GM18861 (cell line): Measurements from ENCODE around the gene ICAM1.
"Not testable (repeated sequence)": the region's sequence is repeated elsewhere in the genome, so short reads cannot be mapped to it uniquely, and the experiment has no call there.

Experiments used
- ATAC-seq: cut with Tn5 transposase; IDR thresholded peaks from one replicate; pipeline ENCODE4 v1.9.1; 2021; ENCODE audit not compliant: unreplicated experiment

ICAM1 gene

GRCh38 chr19:10271543-10272086 is 695 bp downstream of the ICAM1 start:
- ATAC-seq: peak; percentile 18

GRCh38 chr19:10274589-10274988 is 3.7 kb downstream of the ICAM1 start:
- ATAC-seq: no peak

DNA sequence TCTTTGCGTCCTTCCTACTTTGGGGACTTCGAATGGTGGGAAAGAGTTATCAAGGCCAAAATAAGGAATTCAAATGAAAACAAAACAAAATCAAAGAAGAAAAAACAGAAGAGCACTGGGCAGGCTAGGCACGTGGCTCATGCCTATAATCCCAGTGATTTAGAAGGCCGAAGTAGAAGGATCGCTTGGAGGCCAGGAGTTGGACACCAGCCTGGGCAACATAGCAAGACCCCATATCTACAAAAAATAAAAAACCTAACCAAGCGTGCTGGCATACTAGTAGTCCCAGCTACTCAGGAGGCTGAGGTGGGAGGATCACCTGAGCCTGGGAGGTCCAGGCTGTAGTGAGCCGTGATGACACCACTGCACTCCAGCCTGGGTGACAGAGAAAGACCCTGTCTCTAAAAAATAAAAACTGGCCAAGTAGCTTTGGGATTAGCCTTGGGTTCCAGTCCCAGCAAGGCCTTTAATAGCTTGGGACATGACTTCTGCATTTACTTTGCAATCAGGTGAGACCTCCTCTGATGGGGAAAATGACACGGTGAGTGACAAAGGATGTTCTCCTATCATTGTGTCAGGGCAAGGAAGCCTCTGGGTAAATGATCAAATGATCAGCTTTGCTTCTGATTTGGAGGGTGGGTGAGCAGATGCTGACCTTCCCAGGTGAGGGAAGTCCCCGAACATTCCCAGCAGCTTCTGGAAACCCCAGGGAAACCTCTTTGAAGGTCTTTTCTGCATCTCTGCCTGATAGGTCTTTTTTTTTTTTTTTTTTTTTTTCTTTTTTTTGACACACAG is 7.1 kb downstream of the ICAM1 start:
- ATAC-seq: no peak

DNA sequence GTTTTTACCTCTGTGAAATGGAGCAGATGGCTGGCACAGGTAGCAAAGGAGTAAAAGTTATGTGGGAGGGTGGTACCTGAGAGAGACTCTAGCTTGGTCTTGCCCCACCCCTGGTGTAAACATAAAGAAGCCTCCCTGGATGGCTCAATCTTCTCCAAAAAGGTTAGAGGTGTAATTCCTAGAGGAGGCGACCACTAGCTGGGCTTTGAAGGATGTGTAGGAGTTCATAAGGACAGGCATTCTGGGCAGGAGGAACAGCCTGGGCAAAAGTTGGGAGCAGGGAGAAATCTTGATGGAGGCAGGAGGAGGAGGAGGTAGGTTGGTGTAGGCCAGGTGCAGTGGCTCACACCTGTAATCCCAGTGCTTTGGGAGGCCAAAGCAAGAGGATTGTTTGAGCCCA is 8.0 kb downstream of the ICAM1 start:
- ATAC-seq: no peak

DNA sequence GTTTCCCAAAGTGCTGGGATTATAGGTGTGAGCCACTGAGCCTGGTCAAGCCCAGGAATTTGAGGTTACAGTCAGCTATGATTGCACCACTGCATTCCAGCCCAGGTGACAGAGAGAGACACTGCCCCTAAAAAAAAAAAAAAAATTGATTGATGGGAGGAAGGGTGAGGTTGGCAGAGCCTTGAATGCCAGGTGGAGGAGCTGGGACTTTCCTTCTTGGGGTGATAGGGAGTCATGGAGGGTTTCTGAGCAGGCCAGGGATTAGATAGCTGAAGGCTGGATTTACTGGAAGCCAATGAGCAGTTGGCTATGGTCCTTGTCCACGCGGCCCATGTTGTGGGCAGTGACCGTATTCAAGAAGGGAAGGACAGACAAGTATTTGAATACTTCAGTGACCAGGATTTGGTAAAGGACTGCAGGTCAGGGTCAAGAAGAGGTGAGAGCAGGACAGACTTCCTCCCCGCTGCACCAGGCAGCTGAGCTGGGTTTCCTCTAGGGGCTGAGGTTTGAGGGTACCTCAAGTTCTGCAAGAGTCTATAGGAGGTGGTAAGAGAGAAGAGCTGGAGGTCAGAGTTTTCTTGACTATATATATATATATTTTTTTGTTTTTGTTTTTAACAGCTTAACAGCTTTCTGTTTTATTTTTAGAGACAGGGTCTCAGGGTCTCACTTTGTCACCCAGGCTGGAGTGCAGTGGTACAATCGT is 9.0 kb downstream of the ICAM1 start:
- no peak for ATAC-seq

- ATAC-seq: not testable (repeated sequence)
Observed at GRCh38 chr19:10282043-10282442, 11.1 kb downstream of the ICAM1 start.

DNA sequence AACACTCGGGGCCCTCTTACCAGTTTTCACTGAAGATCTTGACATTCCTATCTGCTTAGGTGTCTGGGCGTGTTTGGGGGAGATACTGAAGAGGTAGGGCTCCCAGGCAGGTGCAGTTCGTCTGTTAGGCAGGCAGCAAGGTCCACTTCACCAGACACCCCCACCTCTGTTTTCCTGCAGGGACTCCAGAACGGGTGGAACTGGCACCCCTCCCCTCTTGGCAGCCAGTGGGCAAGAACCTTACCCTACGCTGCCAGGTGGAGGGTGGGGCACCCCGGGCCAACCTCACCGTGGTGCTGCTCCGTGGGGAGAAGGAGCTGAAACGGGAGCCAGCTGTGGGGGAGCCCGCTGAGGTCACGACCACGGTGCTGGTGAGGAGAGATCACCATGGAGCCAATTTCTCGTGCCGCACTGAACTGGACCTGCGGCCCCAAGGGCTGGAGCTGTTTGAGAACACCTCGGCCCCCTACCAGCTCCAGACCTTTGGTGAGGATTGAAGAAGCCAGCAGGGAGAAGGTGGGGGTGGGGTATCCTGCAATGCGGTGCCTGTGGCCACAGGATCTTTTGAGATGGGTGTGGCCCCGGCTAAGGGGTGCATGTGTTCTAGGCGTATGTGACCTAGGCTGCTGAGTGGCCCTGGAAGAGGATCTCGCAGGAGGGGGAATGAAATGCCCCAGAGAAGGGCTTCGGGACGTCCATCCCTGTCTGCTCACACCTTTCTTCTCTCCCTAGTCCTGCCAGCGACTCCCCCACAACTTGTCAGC is 12.6 kb downstream of the ICAM1 start:
- no peak for ATAC-seq

DNA sequence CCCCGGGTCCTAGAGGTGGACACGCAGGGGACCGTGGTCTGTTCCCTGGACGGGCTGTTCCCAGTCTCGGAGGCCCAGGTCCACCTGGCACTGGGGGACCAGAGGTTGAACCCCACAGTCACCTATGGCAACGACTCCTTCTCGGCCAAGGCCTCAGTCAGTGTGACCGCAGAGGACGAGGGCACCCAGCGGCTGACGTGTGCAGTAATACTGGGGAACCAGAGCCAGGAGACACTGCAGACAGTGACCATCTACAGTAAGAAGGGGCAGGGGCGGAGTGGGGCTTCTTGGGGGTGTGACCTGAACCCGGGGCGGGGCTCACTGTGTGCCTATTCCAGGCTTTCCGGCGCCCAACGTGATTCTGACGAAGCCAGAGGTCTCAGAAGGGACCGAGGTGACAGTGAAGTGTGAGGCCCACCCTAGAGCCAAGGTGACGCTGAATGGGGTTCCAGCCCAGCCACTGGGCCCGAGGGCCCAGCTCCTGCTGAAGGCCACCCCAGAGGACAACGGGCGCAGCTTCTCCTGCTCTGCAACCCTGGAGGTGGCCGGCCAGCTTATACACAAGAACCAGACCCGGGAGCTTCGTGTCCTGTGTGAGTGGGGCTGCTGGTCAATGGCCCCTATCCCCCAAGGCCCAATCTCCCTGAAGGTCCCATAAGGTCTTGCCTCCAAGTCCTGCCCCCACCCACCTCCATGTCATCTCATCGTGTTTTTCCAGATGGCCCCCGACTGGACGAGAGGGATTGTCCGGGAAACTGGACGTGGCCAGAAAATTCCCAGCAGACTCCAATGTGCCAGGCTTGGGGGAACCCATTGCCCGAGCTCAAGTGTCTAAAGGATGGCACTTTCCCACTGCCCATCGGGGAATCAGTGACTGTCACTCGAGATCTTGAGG is 13.4 kb downstream of the ICAM1 start:
- no peak for ATAC-seq

- ATAC-seq: no peak
Observed at GRCh38 chr19:10284960-10285278, 14.0 kb downstream of the ICAM1 start.

DNA sequence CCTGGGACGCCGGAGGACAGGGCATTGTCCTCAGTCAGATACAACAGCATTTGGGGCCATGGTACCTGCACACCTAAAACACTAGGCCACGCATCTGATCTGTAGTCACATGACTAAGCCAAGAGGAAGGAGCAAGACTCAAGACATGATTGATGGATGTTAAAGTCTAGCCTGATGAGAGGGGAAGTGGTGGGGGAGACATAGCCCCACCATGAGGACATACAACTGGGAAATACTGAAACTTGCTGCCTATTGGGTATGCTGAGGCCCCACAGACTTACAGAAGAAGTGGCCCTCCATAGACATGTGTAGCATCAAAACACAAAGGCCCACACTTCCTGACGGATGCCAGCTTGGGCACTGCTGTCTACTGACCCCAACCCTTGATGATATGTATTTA is 14.5 kb downstream of the ICAM1 start:
- ATAC-seq: no peak

GRCh38 chr19:10286803-10287737 is 16.1 kb downstream of the ICAM1 start, which contains the start of gene ICAM4:
ICAM4 (plus strand) TSS chr19:10286955; CDS start chr19:10287013, 58 bp downstream.
- ATAC-seq: no peak

- ATAC-seq: no peak
Observed at GRCh38 chr19:10288662-10289166, 17.8 kb downstream of the ICAM1 start.

GRCh38 chr19:10289167-10289835 is 18.4 kb downstream of the ICAM1 start:
- no peak for ATAC-seq

DNA sequence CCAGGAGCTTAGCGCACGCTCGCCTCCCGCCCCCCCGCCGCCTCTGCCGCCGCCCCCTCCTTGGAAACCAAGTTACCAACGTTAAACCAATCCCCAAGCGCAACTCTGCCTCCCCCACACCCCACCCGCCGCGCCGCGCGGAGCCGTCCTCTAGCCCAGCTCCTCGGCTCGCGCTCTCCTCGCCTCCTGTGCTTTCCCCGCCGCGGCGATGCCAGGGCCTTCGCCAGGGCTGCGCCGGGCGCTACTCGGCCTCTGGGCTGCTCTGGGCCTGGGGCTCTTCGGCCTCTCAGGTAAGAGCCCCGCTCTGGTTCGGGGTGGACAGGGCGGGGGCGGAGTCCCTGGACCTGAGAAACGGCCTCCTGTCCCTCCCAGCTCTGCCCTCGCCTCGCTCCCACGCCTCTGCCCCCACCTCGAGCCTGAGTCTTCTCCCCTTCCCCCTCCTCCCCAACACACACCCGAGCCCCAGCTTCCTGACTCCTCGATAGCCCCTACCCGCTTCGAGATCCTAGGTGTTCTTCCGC is 19.0 kb downstream of the ICAM1 start, which contains the start of gene ICAM5:
Gene ICAM5 (plus strand): TSS at position 117 of the 521 bp plus-strand sequence. CDS start 92 bp downstream, at position 209.
- no peak for ATAC-seq

DNA sequence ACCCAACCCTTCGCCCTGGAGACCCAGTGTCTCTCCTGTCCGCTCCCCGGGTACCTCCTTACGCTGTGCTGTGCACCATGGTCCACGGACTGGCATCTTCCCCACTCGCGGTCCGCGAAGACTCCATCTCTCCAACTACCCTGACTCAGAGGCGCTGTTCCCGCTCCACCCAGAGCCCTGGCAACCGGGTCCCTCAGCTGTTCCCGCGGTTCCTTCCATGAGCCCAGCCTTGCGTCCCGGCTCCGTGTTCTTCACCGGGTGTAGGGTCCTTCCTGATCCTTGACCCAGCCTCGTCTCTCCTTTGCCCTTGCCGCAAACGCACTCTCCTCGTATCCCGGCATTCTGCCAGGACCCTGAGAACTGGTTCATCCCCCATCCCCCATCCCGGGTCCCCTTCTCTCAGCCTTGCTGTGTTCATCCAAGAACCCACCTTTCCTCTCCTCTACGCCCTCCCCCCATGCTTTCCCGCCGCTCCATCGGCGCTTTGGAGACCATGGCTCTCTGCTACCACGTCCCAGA is 19.5 kb downstream of the ICAM1 start:
- no peak for ATAC-seq

DNA sequence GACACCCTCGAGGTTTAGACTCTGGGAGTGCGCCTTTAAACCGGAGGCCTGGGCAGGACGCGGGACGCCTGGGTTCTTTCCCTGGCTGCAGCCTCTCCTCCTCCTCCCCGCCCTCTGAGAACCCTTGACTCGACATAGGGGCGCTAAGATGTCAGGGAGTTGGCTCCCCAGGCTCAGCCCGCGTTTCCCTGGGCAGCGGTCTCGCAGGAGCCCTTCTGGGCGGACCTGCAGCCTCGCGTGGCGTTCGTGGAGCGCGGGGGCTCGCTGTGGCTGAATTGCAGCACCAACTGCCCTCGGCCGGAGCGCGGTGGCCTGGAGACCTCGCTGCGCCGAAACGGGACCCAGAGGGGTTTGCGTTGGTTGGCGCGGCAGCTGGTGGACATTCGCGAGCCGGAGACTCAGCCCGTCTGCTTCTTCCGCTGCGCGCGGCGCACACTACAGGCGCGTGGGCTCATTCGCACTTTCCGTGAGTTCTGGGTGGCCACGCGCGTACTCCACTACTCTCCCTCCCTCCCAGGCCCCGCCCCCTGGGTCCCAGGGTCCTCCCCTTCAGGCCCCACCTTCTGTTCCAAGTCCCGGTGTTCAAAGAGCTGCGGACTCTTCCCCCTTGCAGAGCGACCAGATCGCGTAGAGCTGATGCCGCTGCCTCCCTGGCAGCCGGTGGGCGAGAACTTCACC is 20.1 kb downstream of the ICAM1 start:
- ATAC-seq: no peak

GRCh38 chr19:10291554-10292205 is 20.8 kb downstream of the ICAM1 start:
- no peak for ATAC-seq
